ENCODE results near the gene CARD19.

DNA sequence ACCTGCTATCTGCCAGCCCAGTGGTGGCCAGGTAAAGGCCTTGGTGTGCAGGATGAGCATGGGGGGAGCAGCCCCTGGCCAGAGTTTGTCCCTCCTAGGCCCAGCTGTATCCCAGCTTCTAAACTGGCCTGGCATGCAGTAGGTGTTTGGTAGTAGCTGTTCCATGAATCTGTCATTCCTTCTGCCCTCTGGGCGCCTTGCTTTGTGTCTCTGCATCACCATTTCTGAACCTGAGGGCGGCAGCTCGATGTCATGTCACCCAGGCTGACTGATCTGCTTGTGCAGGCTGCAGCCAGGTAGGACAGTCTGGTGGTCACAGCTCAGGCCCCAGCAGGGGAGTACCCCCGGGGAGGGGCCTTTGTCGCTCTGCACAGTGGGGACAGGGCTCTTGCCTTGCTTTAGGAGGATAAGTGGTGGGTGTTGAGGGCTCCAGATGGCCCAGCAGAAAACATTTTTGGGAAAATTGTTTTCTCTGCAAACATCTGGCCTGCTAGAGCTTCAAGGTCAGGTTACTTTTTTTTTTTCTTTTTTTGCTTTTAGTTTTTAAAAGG lies 42.2 kb upstream of the CARD19 start:
- TF ChIP-seq, protein P1, sequence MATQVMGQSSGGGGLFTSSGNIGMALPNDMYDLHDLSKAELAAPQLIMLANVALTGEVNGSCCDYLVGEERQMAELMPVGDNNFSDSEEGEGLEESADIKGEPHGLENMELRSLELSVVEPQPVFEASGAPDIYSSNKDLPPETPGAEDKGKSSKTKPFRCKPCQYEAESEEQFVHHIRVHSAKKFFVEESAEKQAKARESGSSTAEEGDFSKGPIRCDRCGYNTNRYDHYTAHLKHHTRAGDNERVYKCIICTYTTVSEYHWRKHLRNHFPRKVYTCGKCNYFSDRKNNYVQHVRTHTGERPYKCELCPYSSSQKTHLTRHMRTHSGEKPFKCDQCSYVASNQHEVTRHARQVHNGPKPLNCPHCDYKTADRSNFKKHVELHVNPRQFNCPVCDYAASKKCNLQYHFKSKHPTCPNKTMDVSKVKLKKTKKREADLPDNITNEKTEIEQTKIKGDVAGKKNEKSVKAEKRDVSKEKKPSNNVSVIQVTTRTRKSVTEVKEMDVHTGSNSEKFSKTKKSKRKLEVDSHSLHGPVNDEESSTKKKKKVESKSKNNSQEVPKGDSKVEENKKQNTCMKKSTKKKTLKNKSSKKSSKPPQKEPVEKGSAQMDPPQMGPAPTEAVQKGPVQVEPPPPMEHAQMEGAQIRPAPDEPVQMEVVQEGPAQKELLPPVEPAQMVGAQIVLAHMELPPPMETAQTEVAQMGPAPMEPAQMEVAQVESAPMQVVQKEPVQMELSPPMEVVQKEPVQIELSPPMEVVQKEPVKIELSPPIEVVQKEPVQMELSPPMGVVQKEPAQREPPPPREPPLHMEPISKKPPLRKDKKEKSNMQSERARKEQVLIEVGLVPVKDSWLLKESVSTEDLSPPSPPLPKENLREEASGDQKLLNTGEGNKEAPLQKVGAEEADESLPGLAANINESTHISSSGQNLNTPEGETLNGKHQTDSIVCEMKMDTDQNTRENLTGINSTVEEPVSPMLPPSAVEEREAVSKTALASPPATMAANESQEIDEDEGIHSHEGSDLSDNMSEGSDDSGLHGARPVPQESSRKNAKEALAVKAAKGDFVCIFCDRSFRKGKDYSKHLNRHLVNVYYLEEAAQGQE (IDR thresholded peaks at IDR 0.05; ENCODE audit: low read depth): no peak
- no peak for TF ChIP-seq TAF1 (IDR thresholded peaks at IDR 0.05; ENCODE audit: low read depth)
